ENCODE data around the gene SERPINA5.

Gene SERPINA5

DNA sequence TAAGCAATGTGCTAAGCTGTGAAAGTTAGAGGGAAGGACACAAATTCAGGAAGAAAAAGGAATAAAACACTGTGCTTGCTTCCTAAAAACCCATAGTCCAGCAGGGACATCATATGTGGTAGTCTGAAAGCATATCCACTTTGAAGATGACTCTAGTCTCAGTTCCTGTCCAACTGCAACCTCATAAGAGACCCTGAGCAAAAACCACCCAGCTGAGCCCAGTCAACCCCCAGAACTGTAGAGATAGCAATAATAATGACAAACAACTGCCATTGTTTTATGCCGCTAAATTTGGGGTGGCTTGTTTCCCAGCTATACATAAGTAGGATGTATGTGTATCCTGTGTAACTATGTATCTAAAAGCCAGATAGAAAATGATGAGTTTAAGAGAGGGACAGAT, 23.9 kb upstream of the SERPINA5 start:
- H3K27ac ChIP-seq (ENCODE audit: extremely low read depth, low read depth, low read length), result no peak overlapping the region
- no peaks in the 10 kb centered on the region for H3K36me3 ChIP-seq (ENCODE audit: control insufficient read depth in 2 of 2, insufficient read depth in 1 of 2, low read length in 2 of 2)
- ChIA-PET POLR2A (no interaction called here), CTCF (interaction anchor here (0.7 to 2.7 kb wide), 3 partner anchors 8 to 87 kb away, joined by 3 to 13 read pairs (median 3); no protein-coding TSS in a partner anchor)
- TF ChIP-seq ZNF514 (tag by site-specific recombination; IDR thresholded peaks at IDR 0.05) (no peak), ZNF169 (tag by site-specific recombination; IDR thresholded peaks at IDR 0.05) (no peak), ZNF16 (tag by site-specific recombination; IDR thresholded peaks at IDR 0.05; ENCODE audit: low read depth) (no peak), ZXDB (tag by site-specific recombination; IDR thresholded peaks at IDR 0.05) (no peak), ZIC2 (tag by site-specific recombination; IDR thresholded peaks at IDR 0.05) (no peak), ZNF544 (tag by site-specific recombination; IDR thresholded peaks at IDR 0.05) (no peak), ZNF585B (tag by site-specific recombination; IDR thresholded peaks at IDR 0.05) (no peak)
- TF ChIP-seq, protein P1, sequence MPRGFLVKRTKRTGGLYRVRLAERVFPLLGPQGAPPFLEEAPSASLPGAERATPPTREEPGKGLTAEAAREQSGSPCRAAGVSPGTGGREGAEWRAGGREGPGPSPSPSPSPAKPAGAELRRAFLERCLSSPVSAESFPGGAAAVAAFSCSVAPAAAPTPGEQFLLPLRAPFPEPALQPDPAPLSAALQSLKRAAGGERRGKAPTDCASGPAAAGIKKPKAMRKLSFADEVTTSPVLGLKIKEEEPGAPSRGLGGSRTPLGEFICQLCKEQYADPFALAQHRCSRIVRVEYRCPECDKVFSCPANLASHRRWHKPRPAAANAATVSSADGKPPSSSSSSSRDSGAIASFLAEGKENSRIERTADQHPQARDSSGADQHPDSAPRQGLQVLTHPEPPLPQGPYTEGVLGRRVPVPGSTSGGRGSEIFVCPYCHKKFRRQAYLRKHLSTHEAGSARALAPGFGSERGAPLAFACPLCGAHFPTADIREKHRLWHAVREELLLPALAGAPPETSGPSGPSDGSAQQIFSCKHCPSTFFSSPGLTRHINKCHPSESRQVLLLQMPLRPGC (tag by site-specific recombination; IDR thresholded peaks at IDR 0.05), result no peak
- TF ChIP-seq, protein P2, sequence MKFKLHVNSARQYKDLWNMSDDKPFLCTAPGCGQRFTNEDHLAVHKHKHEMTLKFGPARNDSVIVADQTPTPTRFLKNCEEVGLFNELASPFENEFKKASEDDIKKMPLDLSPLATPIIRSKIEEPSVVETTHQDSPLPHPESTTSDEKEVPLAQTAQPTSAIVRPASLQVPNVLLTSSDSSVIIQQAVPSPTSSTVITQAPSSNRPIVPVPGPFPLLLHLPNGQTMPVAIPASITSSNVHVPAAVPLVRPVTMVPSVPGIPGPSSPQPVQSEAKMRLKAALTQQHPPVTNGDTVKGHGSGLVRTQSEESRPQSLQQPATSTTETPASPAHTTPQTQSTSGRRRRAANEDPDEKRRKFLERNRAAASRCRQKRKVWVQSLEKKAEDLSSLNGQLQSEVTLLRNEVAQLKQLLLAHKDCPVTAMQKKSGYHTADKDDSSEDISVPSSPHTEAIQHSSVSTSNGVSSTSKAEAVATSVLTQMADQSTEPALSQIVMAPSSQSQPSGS (tag by site-specific recombination; IDR thresholded peaks at IDR 0.05; ENCODE audit: low read depth), result no peak
- no peak overlapping the region for H3K4me3 ChIP-seq (ENCODE audit: low read depth, low read length)
- no peaks in the 10 kb centered on the region for H3K9me3 ChIP-seq (ENCODE audit: control insufficient read depth, insufficient read depth, low read depth, low read length)
- no peaks in the 10 kb centered on the region for H3K4me1 ChIP-seq (ENCODE audit: control insufficient read depth, insufficient read depth, low read length)

DNA sequence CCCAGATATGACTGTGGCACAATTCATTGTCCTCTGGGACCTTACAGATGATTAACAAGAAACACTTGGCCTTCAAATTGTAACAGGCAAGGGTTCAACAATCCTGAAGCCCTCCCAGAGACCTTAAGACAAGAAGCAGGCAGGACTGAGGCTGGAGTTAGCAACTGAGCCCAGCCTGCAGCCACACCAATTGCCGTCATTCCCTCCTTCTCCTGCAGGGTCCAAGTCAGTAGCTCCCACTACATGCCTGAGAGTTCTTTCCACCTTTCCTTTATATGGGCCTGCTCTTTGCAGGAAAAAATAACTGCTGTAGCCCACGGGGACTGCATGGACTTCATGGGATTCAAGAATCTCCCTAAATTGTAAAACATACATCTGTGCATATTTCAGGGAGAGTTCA, 22.4 kb upstream of the SERPINA5 start:
- Histone ChIP-seq H3K9me3 (ENCODE audit: control insufficient read depth, insufficient read depth, low read depth, low read length) (no peaks in the 10 kb centered on the region), H3K36me3 (ENCODE audit: control insufficient read depth in 2 of 2, insufficient read depth in 1 of 2, low read length in 2 of 2) (no peaks in the 10 kb centered on the region), H3K27ac (ENCODE audit: extremely low read depth, low read depth, low read length) (no peak overlapping the region), H3K4me3 (ENCODE audit: low read depth, low read length) (no peak overlapping the region), H3K4me1 (ENCODE audit: control insufficient read depth, insufficient read depth, low read length) (no peaks in the 10 kb centered on the region)
- POLR2A ChIA-PET, result no interaction called here
- CTCF ChIA-PET, result interaction anchor here (0.9 to 2.7 kb wide), 2 partner anchors 10 to 32 kb away, joined by 4 to 13 read pairs; no protein-coding TSS in a partner anchor
- TF ChIP-seq ZNF423 (tag by site-specific recombination; IDR thresholded peaks at IDR 0.05) (no peak), OSR2 (tag by site-specific recombination; IDR thresholded peaks at IDR 0.05) (no peak), ZNF175 (tag by site-specific recombination; IDR thresholded peaks at IDR 0.05) (no peak), ZNF624 (tag by site-specific recombination; IDR thresholded peaks at IDR 0.05) (no peak), ZNF544 (tag by site-specific recombination; IDR thresholded peaks at IDR 0.05) (no peak), ZNF561 (tag by site-specific recombination; IDR thresholded peaks at IDR 0.05; ENCODE audit: borderline replicate concordance) (no peak), ZNF654 (tag by site-specific recombination; IDR thresholded peaks at IDR 0.05; ENCODE audit: low read depth) (no peak), ZNF211 (tag by site-specific recombination; IDR thresholded peaks at IDR 0.05; ENCODE audit: low read depth) (no peak), ZNF501 (tag by site-specific recombination; IDR thresholded peaks at IDR 0.05) (no peak), ZNF133 (tag by site-specific recombination; IDR thresholded peaks at IDR 0.05) (no peak), GLI4 (tag by site-specific recombination; IDR thresholded peaks at IDR 0.05) (no peak), ZNF426 (tag by site-specific recombination; IDR thresholded peaks at IDR 0.05) (no peak), ZNF555 (tag by site-specific recombination; conservative IDR thresholded peaks at IDR 0.05) (no peak), ZNF214 (tag by site-specific recombination; IDR thresholded peaks at IDR 0.05; ENCODE audit: borderline replicate concordance) (no peak)
- TF ChIP-seq, protein P1 (tag by site-specific recombination; IDR thresholded peaks at IDR 0.05), result no peak
- TF ChIP-seq, protein P3, sequence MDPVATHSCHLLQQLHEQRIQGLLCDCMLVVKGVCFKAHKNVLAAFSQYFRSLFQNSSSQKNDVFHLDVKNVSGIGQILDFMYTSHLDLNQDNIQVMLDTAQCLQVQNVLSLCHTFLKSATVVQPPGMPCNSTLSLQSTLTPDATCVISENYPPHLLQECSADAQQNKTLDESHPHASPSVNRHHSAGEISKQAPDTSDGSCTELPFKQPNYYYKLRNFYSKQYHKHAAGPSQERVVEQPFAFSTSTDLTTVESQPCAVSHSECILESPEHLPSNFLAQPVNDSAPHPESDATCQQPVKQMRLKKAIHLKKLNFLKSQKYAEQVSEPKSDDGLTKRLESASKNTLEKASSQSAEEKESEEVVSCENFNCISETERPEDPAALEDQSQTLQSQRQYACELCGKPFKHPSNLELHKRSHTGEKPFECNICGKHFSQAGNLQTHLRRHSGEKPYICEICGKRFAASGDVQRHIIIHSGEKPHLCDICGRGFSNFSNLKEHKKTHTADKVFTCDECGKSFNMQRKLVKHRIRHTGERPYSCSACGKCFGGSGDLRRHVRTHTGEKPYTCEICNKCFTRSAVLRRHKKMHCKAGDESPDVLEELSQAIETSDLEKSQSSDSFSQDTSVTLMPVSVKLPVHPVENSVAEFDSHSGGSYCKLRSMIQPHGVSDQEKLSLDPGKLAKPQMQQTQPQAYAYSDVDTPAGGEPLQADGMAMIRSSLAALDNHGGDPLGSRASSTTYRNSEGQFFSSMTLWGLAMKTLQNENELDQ (tag by site-specific recombination; IDR thresholded peaks at IDR 0.05; ENCODE audit: low read depth), result no peak
- TF ChIP-seq, protein P4, sequence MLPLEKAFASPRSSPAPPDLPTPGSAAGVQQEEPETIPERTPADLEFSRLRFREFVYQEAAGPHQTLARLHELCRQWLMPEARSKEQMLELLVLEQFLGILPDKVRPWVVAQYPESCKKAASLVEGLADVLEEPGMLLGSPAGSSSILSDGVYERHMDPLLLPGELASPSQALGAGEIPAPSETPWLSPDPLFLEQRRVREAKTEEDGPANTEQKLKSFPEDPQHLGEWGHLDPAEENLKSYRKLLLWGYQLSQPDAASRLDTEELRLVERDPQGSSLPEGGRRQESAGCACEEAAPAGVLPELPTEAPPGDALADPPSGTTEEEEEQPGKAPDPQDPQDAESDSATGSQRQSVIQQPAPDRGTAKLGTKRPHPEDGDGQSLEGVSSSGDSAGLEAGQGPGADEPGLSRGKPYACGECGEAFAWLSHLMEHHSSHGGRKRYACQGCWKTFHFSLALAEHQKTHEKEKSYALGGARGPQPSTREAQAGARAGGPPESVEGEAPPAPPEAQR (tag by site-specific recombination; IDR thresholded peaks at IDR 0.05), result no peak
- TF ChIP-seq, protein P5, sequence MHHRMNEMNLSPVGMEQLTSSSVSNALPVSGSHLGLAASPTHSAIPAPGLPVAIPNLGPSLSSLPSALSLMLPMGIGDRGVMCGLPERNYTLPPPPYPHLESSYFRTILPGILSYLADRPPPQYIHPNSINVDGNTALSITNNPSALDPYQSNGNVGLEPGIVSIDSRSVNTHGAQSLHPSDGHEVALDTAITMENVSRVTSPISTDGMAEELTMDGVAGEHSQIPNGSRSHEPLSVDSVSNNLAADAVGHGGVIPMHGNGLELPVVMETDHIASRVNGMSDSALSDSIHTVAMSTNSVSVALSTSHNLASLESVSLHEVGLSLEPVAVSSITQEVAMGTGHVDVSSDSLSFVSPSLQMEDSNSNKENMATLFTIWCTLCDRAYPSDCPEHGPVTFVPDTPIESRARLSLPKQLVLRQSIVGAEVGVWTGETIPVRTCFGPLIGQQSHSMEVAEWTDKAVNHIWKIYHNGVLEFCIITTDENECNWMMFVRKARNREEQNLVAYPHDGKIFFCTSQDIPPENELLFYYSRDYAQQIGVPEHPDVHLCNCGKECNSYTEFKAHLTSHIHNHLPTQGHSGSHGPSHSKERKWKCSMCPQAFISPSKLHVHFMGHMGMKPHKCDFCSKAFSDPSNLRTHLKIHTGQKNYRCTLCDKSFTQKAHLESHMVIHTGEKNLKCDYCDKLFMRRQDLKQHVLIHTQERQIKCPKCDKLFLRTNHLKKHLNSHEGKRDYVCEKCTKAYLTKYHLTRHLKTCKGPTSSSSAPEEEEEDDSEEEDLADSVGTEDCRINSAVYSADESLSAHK (tag by site-specific recombination; IDR thresholded peaks at IDR 0.05), result no peak

Data from HEK293 (cell line).